Mesodermal cell (in vitro differentiated cells): ENCODE results near the gene ERBB4.

Experiments used
- H3K27ac ChIP-seq: 2 replicates; pipeline ENCODE4 v1.7.0; 2013; ENCODE audit warnings: mild to moderate bottlenecking, low read depth, low read length, moderate library complexity; ENCODE audit not compliant: severe bottlenecking
- H3K36me3 ChIP-seq: 2 replicates; pipeline ENCODE4 v1.7.1; 2013; ENCODE audit warnings: mild to moderate bottlenecking, low read length, moderate library complexity; ENCODE audit not compliant: control insufficient read depth, insufficient read depth
- H3K4me1 ChIP-seq: one replicate; pipeline ENCODE4 v1.7.1; 2013; ENCODE audit warnings: mild to moderate bottlenecking, low read length; ENCODE audit not compliant: insufficient read depth, control insufficient read depth, poor library complexity, severe bottlenecking
- H3K4me3 ChIP-seq: 2 replicates; pipeline ENCODE4 v1.7.0; 2013; ENCODE audit warnings: low read length, control low read depth, mild to moderate bottlenecking; ENCODE audit not compliant: insufficient read depth, poor library complexity, severe bottlenecking; ENCODE audit errors: extremely low read depth
- H3K9me3 ChIP-seq: 2 replicates; pipeline ENCODE4 v1.7.1; 2013; ENCODE audit warnings: mild to moderate bottlenecking, low read length, moderate library complexity; ENCODE audit not compliant: control insufficient read depth
- WGBS, 2 experiments: methylation state at CpG; one replicate each; pipeline ENCODE4 v1.1.5; 2013; ENCODE audit warnings: missing lambda C conversion rate in 2 of 2; ENCODE audit not compliant: insufficient coverage in 2 of 2; 5-methylcytosine and 5-hydroxymethylcytosine counted together

Gene ERBB4

DNA sequence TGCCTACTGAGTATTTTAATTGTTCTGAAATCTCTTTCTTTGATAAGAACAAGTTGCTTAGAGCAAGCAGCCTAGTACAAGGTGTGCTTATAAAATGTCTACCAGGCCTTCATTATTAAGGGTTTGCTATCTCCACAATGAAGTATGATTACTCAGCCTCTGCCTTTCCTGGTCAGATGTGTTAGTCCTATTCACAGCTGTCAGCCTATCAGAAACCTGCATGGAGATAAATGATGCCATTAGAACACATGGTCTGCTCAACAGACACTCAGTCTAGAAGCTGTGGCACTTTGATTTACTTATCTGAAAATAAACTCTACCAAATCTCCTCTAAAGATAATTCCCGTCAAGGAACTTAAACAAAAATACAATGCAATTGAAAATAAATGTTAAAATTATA is 448.7 kb downstream of the ERBB4 start:
- no CpG with 5 or more reads among the region's 1 CpG for WGBS, 2 experiments
- H3K4me3 ChIP-seq: no peak overlapping the region

DNA sequence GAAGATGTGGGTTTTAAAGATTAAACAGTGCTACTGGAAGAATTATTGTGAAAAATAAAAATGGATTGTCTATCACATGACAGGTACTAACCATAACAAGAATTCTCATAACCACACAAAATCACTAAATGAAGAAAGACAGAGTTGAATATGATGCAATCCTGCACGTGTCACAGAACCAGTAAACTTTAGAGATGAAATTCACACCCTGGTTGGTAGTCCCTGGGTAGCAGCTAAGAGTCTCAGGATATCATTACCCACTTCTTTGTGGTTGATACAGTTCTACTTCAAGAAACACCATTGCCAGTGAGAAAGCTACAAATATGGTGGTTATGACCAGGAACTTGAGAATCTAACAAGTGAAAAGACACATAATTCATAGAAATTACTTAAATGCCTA is 450.2 kb downstream of the ERBB4 start:
- Histone ChIP-seq H3K9me3 (no peaks in the 10 kb centered on the region), H3K4me3 (no peak overlapping the region), H3K27ac (no peak overlapping the region), H3K36me3 (no peaks in the 10 kb centered on the region), H3K4me1 (no peaks in the 10 kb centered on the region)
- 86% methylated on average over 1 of the region's 1 CpG; no CpG with 5 or more reads in 1 of the 2 experiments for WGBS, 2 experiments

More for the DNA sequence above, 448.7 kb downstream of the ERBB4 start:
- Histone ChIP-seq H3K27ac (no peak overlapping the region), H3K4me1 (no peaks in the 10 kb centered on the region), H3K36me3 (no peaks in the 10 kb centered on the region), H3K9me3 (no peaks in the 10 kb centered on the region)

DNA sequence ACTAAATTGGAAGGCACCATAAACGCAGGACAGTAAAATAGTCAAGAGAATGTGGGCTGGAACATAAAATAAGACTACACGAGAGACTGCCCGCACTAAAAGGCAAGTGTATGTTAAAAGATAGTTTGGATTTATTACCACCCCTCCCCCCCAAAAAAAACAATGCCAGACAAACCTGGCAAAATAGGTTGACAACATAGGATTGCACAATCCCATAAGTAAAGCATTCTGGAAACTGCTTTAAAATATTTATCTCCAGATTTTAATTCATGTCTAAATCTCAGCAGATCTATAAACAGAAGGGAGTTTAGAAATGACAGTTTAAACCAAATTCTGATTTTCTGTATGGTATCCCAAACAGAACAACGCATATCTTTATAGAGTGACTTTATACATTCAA is 455.1 kb downstream of the ERBB4 start:
- no peak overlapping the region for H3K27ac ChIP-seq
- H3K36me3 ChIP-seq: no peaks in the 10 kb centered on the region
- no peaks in the 10 kb centered on the region for H3K4me1 ChIP-seq
- no peak overlapping the region for H3K4me3 ChIP-seq
- WGBS, 2 experiments: no CpG with 5 or more reads among the region's 4 CpGs
- H3K9me3 ChIP-seq: no peaks in the 10 kb centered on the region

DNA sequence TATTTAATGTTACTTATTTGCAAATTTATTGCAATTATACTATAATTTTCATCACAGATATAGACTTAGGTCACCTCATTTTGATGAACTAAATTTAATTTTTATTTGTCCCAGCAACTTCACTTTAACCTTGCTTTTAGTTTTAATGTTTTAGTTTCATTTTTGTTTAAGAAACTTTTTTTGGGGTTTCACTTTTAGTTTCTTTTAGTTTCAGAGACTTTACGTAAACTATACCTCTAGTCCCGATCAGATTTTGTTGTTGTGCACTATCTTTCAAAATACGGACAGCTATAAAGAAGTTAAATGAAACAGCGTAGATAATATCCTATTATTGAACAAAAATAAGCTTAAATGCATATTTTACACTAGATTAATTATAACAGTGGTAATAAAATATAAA is 460.5 kb downstream of the ERBB4 start:
- no peaks in the 10 kb centered on the region for H3K36me3 ChIP-seq
- H3K4me1 ChIP-seq: no peaks in the 10 kb centered on the region
- H3K4me3 ChIP-seq: no peak overlapping the region
- no peak overlapping the region for H3K27ac ChIP-seq
- no CpG with 5 or more reads among the region's 4 CpGs for WGBS, 2 experiments
- no peaks in the 10 kb centered on the region for H3K9me3 ChIP-seq

DNA sequence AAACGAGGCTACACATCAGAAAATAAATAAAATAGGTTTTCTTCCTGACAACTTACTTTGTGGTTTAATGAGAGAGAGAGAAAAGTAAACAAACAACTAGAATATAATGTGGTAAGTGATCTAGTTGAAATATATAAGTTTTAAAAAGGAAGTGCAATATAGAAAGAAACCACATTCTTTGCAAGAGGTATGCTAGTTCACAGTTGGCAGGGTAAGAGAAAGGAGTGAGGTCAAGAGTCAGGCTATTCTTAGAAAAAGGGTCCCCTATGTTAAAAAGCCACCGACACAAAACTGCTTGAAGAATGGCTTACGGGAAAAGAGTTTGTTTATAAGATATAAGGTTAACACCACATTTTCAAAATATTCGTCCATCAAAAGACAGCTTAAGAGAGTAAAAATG is 462.1 kb downstream of the ERBB4 start:
- no peaks in the 10 kb centered on the region for H3K9me3 ChIP-seq
- no peaks in the 10 kb centered on the region for H3K36me3 ChIP-seq
- no CpG with 5 or more reads among the region's 4 CpGs for WGBS, 2 experiments
- H3K4me3 ChIP-seq: no peak overlapping the region
- no peaks in the 10 kb centered on the region for H3K4me1 ChIP-seq
- H3K27ac ChIP-seq: no peak overlapping the region

DNA sequence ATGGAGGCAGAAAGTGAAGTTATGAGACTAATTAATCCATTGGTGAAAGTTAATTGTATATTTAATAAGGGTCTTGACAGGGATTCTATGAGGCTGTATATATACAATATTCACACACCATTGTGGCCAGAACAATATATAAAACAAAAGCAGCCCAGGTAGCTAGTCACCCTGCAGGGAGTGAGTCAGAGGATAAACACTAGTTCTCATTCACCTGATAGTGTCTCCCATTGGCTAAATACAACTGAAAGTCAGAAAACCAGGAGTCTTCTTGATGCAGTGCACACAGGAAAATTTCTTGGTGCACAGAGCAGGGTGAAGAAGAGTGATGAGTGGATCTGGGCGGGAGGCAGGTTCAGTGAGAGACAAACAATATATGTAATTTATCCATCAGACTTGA is 465.2 kb downstream of the ERBB4 start:
- Histone ChIP-seq H3K27ac (no peak overlapping the region), H3K4me3 (no peak overlapping the region)
- WGBS, 2 experiments: no CpG with 5 or more reads among the region's 1 CpG

DNA sequence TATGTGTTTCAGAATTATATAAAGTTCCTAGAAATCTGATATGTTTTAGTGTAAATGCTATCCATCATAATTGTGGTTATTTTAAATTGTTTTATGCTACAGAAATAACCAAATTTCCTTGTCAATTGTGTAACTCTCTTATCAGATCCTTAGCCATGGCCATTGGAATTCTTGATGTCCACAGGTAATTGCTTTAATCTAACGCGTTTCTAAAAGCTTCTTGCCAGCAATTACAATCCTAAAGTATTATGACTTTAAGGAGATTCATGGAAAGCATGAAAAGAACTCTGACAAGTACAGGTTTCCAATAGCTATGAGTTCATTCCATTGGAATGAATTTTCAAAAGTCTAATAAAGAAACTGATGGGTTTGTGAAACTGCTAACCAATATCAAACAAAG is 472.1 kb downstream of the ERBB4 start:
- WGBS, 2 experiments: 86% methylated on average over 2 of the region's 2 CpGs; no CpG with 5 or more reads in 1 of the 2 experiments
- no peaks in the 10 kb centered on the region for H3K36me3 ChIP-seq
- H3K4me1 ChIP-seq: no peaks in the 10 kb centered on the region

More for the DNA sequence above, 465.2 kb downstream of the ERBB4 start:
- Histone ChIP-seq H3K36me3 (no peaks in the 10 kb centered on the region), H3K4me1 (no peaks in the 10 kb centered on the region), H3K9me3 (no peaks in the 10 kb centered on the region)

DNA sequence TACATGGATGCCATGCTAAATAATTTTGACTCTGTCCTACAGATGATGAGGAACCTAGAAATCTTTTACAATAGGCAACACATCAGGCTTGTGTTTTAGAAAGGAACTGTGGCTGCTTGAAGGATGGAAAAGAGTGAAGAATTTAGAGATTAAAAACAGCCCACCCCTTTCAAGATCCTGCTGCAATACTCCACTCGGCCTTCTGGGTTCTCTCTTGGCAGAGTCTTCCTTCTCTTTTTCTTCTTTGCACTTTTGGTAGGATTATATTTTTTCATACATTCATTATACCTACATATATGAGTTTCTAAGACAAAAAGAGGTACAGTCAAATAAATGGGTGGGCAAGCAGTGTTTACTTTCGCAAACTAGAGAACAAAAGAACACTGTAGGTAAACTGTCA is 474.3 kb downstream of the ERBB4 start:
- Histone ChIP-seq H3K9me3 (no peaks in the 10 kb centered on the region), H3K4me1 (no peaks in the 10 kb centered on the region), H3K36me3 (no peaks in the 10 kb centered on the region), H3K4me3 (no peak overlapping the region), H3K27ac (no peak overlapping the region)
- WGBS, 2 experiments: 100% methylated on average over 1 of the region's 2 CpGs; no CpG with 5 or more reads in 1 of the 2 experiments

More for the DNA sequence above, 472.1 kb downstream of the ERBB4 start:
- Histone ChIP-seq H3K9me3 (no peaks in the 10 kb centered on the region), H3K4me3 (no peak overlapping the region), H3K27ac (no peak overlapping the region)

DNA sequence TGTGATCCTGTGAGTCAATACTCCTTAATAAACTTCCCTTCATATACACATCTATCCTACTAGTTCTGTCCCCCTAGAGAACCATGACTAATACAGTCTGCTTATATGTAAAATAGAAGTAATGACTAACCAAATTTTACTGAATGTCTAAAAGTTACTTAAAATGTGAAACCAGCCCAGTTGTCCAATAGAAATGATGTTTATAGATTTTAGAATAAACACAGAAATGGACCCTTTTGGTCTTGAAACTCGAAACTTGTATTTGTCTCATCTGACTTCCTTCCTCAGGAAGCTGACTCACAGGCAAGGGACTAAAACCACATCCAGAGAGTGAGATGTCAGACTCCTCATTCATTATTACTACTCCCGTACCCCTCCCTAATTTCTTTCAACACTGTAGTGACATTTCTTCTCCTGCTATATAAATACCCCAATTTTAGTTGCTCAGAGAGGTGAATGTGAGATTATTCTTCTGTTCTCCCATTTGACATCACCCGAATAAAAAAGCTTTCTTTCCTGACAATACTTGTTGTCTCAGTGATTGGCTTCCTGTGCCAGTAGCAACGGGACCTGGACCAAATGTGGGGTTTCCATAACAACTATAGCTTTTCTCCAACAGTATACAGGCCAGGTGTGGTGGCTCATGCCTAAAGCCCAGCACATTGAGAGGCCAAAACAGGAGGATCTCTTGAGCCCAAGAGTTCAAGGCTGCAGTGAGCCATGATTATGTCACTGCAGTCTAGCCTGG is 486.0 kb downstream of the ERBB4 start:
- Histone ChIP-seq H3K9me3 (peaks cover 18% of the 10 kb centered on the region), H3K36me3 (no peaks in the 10 kb centered on the region), H3K4me1 (peaks cover 6% of the 10 kb centered on the region), H3K27ac (no peak overlapping the region), H3K4me3 (no peak overlapping the region)
- WGBS, 2 experiments: 92 to 100% methylated on average over 2 of the region's 4 CpGs

DNA sequence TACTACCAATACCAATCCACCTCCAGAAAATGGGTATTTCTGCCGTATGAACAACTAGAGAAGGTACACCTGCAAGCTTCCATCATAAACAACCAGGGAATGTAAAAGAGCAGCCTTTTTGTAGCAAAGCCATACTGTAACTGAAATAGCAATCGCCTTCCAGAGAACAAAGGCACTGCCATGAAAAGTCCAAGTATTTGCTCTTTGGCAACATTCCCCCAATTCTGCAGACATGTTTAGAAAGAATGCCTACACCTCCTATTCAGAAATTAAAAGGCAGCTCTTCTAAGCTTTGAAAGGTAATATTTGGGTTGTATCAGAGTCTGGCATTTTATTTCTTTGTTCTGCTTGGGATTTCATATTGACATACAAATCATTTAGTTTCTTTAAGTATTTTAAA is 487.7 kb downstream of the ERBB4 start:
- Histone ChIP-seq H3K4me3 (no peak overlapping the region), H3K9me3 (peaks cover 18% of the 10 kb centered on the region), H3K27ac (no peak overlapping the region), H3K36me3 (no peaks in the 10 kb centered on the region), H3K4me1 (peaks cover 6% of the 10 kb centered on the region)
- 71 to 100% methylated on average over 1 of the region's 2 CpGs for WGBS, 2 experiments

DNA sequence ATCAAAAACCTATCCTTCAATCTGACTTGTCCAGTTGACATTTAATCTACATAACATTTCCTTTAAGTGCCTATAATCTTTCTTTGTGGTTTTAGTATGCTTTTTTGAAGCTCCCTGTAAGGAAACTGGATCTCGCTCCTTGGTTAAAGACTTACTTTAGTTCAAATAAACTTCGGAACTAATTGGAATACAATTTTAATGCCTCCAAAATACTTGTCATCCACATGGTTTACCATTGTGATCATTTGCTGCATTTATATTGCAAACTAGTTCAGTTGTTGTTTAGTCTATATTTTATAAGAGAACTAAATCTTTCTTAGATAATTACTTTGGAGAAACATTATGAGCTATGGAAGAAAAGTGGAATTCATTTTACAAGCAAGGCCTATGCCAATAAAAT is 496.0 kb downstream of the ERBB4 start:
- Histone ChIP-seq H3K36me3 (no peaks in the 10 kb centered on the region), H3K9me3 (no peaks in the 10 kb centered on the region), H3K27ac (no peak overlapping the region), H3K4me3 (no peak overlapping the region), H3K4me1 (no peaks in the 10 kb centered on the region)
- WGBS, 2 experiments: no CpG with 5 or more reads among the region's 2 CpGs
